ENCODE data around the gene TBCD.

The TBCD gene

GRCh38 chr17:82889496-82890338 is 137.9 kb downstream of the TBCD start:
- no peak for DNase-seq

GRCh38 chr17:82890339-82890730 is 138.5 kb downstream of the TBCD start:
- DNase-seq, result no peak

GRCh38 chr17:82890926-82891678 is 139.2 kb downstream of the TBCD start:
- no peak for DNase-seq

GRCh38 chr17:82891911-82892310 is 140.0 kb downstream of the TBCD start:
- DNase-seq, result no peak

GRCh38 chr17:82892899-82893565 is 141.2 kb downstream of the TBCD start:
- DNase-seq, result no peak

- no peak for DNase-seq
Observed at GRCh38 chr17:82893779-82894178, 141.9 kb downstream of the TBCD start.

GRCh38 chr17:82894389-82894788 is 142.5 kb downstream of the TBCD start:
- DNase-seq, result no peak

GRCh38 chr17:82895087-82895486 is 143.2 kb downstream of the TBCD start:
- DNase-seq, result no peak

GRCh38 chr17:82896071-82897000 is 144.5 kb downstream of the TBCD start:
- DNase-seq, result no peak

GRCh38 chr17:82897514-82898249 is 145.8 kb downstream of the TBCD start:
- no peak for DNase-seq

- no peak for DNase-seq
Observed at GRCh38 chr17:82898976-82899514, 147.2 kb downstream of the TBCD start.

GRCh38 chr17:82899941-82900340 is 148.1 kb downstream of the TBCD start:
- no peak for DNase-seq

GRCh38 chr17:82900741-82901140 is 148.9 kb downstream of the TBCD start:
- DNase-seq, result peak; percentile 49

GRCh38 chr17:82901356-82901755 is 149.5 kb downstream of the TBCD start:
- DNase-seq, result no peak

- no peak for DNase-seq
Observed at GRCh38 chr17:82901856-82902255, 150.0 kb downstream of the TBCD start.

GRCh38 chr17:82902972-82903874 is 151.4 kb downstream of the TBCD start:
- DNase-seq, result no peak

GRCh38 chr17:82905130-82905529 is 153.3 kb downstream of the TBCD start:
- DNase-seq, result no peak

GRCh38 chr17:82907797-82908542 is 156.1 kb downstream of the TBCD start:
- peak; percentile 59 for DNase-seq

- DNase-seq, result no peak
Observed at GRCh38 chr17:82908543-82909160, 156.8 kb downstream of the TBCD start.
